Mesothelial cell of epicardium (in vitro differentiated cells): ENCODE data around the gene SRPK1. TPM values are rescaled to one million over a fixed set of nuclear protein-coding genes. Genes with fewer than 3 reads are reported as not detected.

Experiments
- DNase-seq, 2 experiments: peaks; one replicate each; pipeline ENCODE4 v3.0.0; 2021; ENCODE audit warnings: low spot score in 2 of 2; ENCODE audit not compliant: unreplicated experiment in 2 of 2
- H3K27ac Mint-ChIP-seq: 2 replicates; pipeline ENCODE4 v1.8.0; 2021; ENCODE audit warnings: mixed read lengths
- H3K27me3 Mint-ChIP-seq: 2 replicates; pipeline ENCODE4 v1.8.0; 2021; ENCODE audit warnings: low read depth, mixed read lengths
- H3K36me3 Mint-ChIP-seq: 2 replicates; pipeline ENCODE4 v1.8.0; 2021; ENCODE audit warnings: mixed read lengths
- H3K4me1 Mint-ChIP-seq: 2 replicates; pipeline ENCODE4 v1.8.0; 2021; ENCODE audit warnings: mixed read lengths
- H3K4me3 Mint-ChIP-seq: 2 replicates; pipeline ENCODE4 v1.8.0; 2021; ENCODE audit warnings: mild to moderate bottlenecking, moderate library complexity, mixed read lengths
- H3K9me3 Mint-ChIP-seq: 2 replicates; pipeline ENCODE4 v1.8.0; 2021; ENCODE audit warnings: mixed read lengths
- CTCF ChIP-seq: fragments of 200-600 bp; sonication (generic); IDR thresholded peaks from one replicate; pipeline ENCODE4 v1.5.0; 2021; ENCODE audit warnings: antibody characterized with exemption; ENCODE audit not compliant: unreplicated experiment
- total RNA-seq: library from RNA; stranded (reverse); gene quantifications from 3 replicates; pipeline ENCODE4 v1.2.1, GENCODE V29; 2021

The SRPK1 gene
- total RNA-seq, 1 donor from 2014 or later, result 70.2 TPM

GRCh38 chr6:35907750-35908149 lies 13.1 kb downstream of the SRPK1 start:
- Mint-ChIP-seq H3K4me3 (no peak overlapping the region), H3K4me1 (peaks cover 3% of the 10 kb centered on the region), H3K9me3 (peaks cover 36% of the 10 kb centered on the region), H3K36me3 (peaks cover 61% of the 10 kb centered on the region), H3K27me3 (no peaks in the 10 kb centered on the region), H3K27ac (no peak overlapping the region)
- DNase-seq, result no peak
- no peak for TF ChIP-seq CTCF

GRCh38 chr6:35906499-35906846 lies 14.4 kb downstream of the SRPK1 start:
- H3K4me1 Mint-ChIP-seq, result peaks cover 3% of the 10 kb centered on the region
- no peak for TF ChIP-seq CTCF
- H3K27ac Mint-ChIP-seq, result peak overlapping the region; percentile 54
- H3K36me3 Mint-ChIP-seq, result peaks cover 49% of the 10 kb centered on the region
- no peak for DNase-seq
- H3K27me3 Mint-ChIP-seq, result no peaks in the 10 kb centered on the region
- no peak overlapping the region for H3K4me3 Mint-ChIP-seq
- peaks cover 34% of the 10 kb centered on the region for H3K9me3 Mint-ChIP-seq

GRCh38 chr6:35905841-35906498 lies 14.9 kb downstream of the SRPK1 start:
- Mint-ChIP-seq H3K27me3 (no peaks in the 10 kb centered on the region), H3K4me3 (no peak overlapping the region), H3K9me3 (peaks cover 31% of the 10 kb centered on the region), H3K4me1 (peaks cover 3% of the 10 kb centered on the region), H3K36me3 (peaks cover 45% of the 10 kb centered on the region), H3K27ac (peak overlapping the region; percentile 54)
- TF ChIP-seq CTCF, result no peak
- no peak for DNase-seq

- DNase-seq, result no peak
- H3K36me3 Mint-ChIP-seq, result peaks cover 42% of the 10 kb centered on the region
- peaks cover 3% of the 10 kb centered on the region for H3K4me1 Mint-ChIP-seq
- H3K9me3 Mint-ChIP-seq, result peaks cover 24% of the 10 kb centered on the region
- H3K4me3 Mint-ChIP-seq, result no peak overlapping the region
- no peak for TF ChIP-seq CTCF
- H3K27ac Mint-ChIP-seq, result no peak overlapping the region
- H3K27me3 Mint-ChIP-seq, result no peaks in the 10 kb centered on the region
Observed at GRCh38 chr6:35905141-35905785, 15.6 kb downstream of the SRPK1 start.

GRCh38 chr6:35903679-35904078 lies 17.2 kb downstream of the SRPK1 start:
- peaks cover 36% of the 10 kb centered on the region for H3K36me3 Mint-ChIP-seq
- H3K4me1 Mint-ChIP-seq, result peaks cover 3% of the 10 kb centered on the region
- no peaks in the 10 kb centered on the region for H3K27me3 Mint-ChIP-seq
- peaks cover 15% of the 10 kb centered on the region for H3K9me3 Mint-ChIP-seq
- TF ChIP-seq CTCF, result no peak
- no peak overlapping the region for H3K4me3 Mint-ChIP-seq
- H3K27ac Mint-ChIP-seq, result no peak overlapping the region
- DNase-seq, result no peak
